Activated CD4-positive, alpha-beta T cell treated with anti-CD3 and anti-CD28 coated beads for 36 hours (primary cell): ENCODE results near the gene PCMT1. TPM values are rescaled to one million over a fixed set of nuclear protein-coding genes. Genes with fewer than 3 reads are reported as not detected.
"Not testable (repeated sequence)": the region's sequence is repeated elsewhere in the genome, so short reads cannot be mapped to it uniquely, and the experiment has no call there.

Experiments used
- ATAC-seq: fragments of 200-7000 bp; cut with Tn5 transposase; one replicate; pipeline ENCODE4 v1.10.0; 2021; ENCODE audit warnings: mild to moderate bottlenecking, moderate library complexity
- CTCF ChIA-PET: fragments of 350-600 bp; sonication (Branson Sonifier 250); formaldehyde crosslinking; loops from one replicate; lab custom pipeline; 2021; ENCODE audit warnings: antibody characterized with exemption; lab: Charles Lee
- POLR2A ChIA-PET: fragments of 350-600 bp; sonication (Branson Sonifier 250); formaldehyde crosslinking; loops from one replicate; lab custom pipeline; 2021; ENCODE audit warnings: antibody characterized with exemption, inconsistent platforms; lab: Charles Lee
- DNase-seq: peaks from one replicate; pipeline ENCODE4 v3.0.0-alpha.2; 2020
- H3K27ac Mint-ChIP-seq: one replicate; pipeline ENCODE4 v1.8.0; 2021; ENCODE audit warnings: mixed read lengths
- H3K27me3 Mint-ChIP-seq: one replicate; pipeline ENCODE4 v1.8.0; 2021; ENCODE audit warnings: mixed read lengths
- H3K36me3 Mint-ChIP-seq: one replicate; pipeline ENCODE4 v1.8.0; 2021; ENCODE audit warnings: low read depth, mixed read lengths
- H3K4me1 Mint-ChIP-seq: one replicate; pipeline ENCODE4 v1.8.0; 2021; ENCODE audit warnings: mixed read lengths
- H3K4me3 Mint-ChIP-seq: one replicate; pipeline ENCODE4 v1.8.0; 2021; ENCODE audit warnings: mild to moderate bottlenecking, moderate library complexity, mixed read lengths
- H3K9me3 Mint-ChIP-seq: one replicate; pipeline ENCODE4 v1.8.0; 2021; ENCODE audit warnings: low read depth, mixed read lengths
- intact Hi-C, 2 experiments: fragments of 100-400 bp; cut with DNase I in 1 of 2; cut with micrococcal nuclease in 1 of 2; formaldehyde crosslinking; loops; one replicate each; pipeline versions ENCODE4 v1.14.2 to v1.15.1; 2022 to 2024; cut with DNase I, micrococcal nuclease
- total RNA-seq, 2 experiments: library from RNA; stranded (reverse); gene quantifications; one replicate each; pipeline ENCODE4 v1.2.3, GENCODE V29; 2021

Gene PCMT1
- total RNA-seq, 2 experiments from 2014 or later: 90.1 to 91.3 TPM

GRCh38 chr6:149723771-149724417 is 25.6 kb upstream of the PCMT1 start:
- H3K4me1 Mint-ChIP-seq: peaks cover 16% of the 10 kb centered on the region
- no peaks in the 10 kb centered on the region for H3K27me3 Mint-ChIP-seq
- ChIA-PET POLR2A (interaction anchor here (0.7 kb wide), 1 partner anchor 155 kb away, joined by 3 read pairs; no protein-coding TSS in a partner anchor), CTCF (interaction anchor here (0.9 to 2.8 kb wide), 5 partner anchors 9 to 142 kb away, joined by 3 to 10 read pairs (median 3); partner anchors contain the start of gene NUP43)
- H3K36me3 Mint-ChIP-seq: peaks cover 22% of the 10 kb centered on the region
- H3K27ac Mint-ChIP-seq: peak overlapping the region; percentile 22
- peak; percentile 99 for ATAC-seq
- no peak overlapping the region for H3K4me3 Mint-ChIP-seq
- intact Hi-C loops: loop anchor here (1.0 to 10.0 kb wide), 2 partner anchors 141 to 202 kb away; partner anchors contain the start of gene LRP11 (in 1 of the 2)
- no peaks in the 10 kb centered on the region for H3K9me3 Mint-ChIP-seq
- peak; percentile 61 for DNase-seq

- Mint-ChIP-seq H3K4me3 (no peak overlapping the region), H3K27ac (no peak overlapping the region), H3K27me3 (no peaks in the 10 kb centered on the region), H3K36me3 (peaks cover 32% of the 10 kb centered on the region), H3K4me1 (peaks cover 23% of the 10 kb centered on the region), H3K9me3 (no peaks in the 10 kb centered on the region)
- intact Hi-C loops: loop anchor here in 1 of 2 experiments (10.0 kb wide), 1 partner anchor 139 kb away; the partner anchor contains the start of gene LRP11
- CTCF ChIA-PET: interaction anchor here (0.7 to 2.8 kb wide), 3 partner anchors 20 to 150 kb away, joined by 3 to 10 read pairs (median 3); partner anchors contain the start of gene NUP43
- POLR2A ChIA-PET: no interaction called here
- DNase-seq (no peak), ATAC-seq (no peak)
Observed at GRCh38 chr6:149725785-149726184, 23.8 kb upstream of the PCMT1 start.

GRCh38 chr6:149727793-149728498 is 21.6 kb upstream of the PCMT1 start:
- no peaks in the 10 kb centered on the region for H3K9me3 Mint-ChIP-seq
- no peaks in the 10 kb centered on the region for H3K27me3 Mint-ChIP-seq
- intact Hi-C loops: loop anchor here in 1 of 2 experiments (10.0 kb wide), 1 partner anchor 137 kb away; the partner anchor contains the start of gene LRP11
- DNase-seq (no peak), ATAC-seq (no peak)
- H3K27ac Mint-ChIP-seq: no peak overlapping the region
- H3K4me3 Mint-ChIP-seq: no peak overlapping the region
- peaks cover 23% of the 10 kb centered on the region for H3K4me1 Mint-ChIP-seq
- CTCF ChIA-PET: no interaction called here
- POLR2A ChIA-PET: no interaction called here
- H3K36me3 Mint-ChIP-seq: peaks cover 38% of the 10 kb centered on the region

GRCh38 chr6:149728499-149729234 is 20.9 kb upstream of the PCMT1 start:
- ChIA-PET CTCF (interaction anchor here (1.2 kb wide), 1 partner anchor 17 kb away, joined by 3 read pairs; no protein-coding TSS in a partner anchor), POLR2A (no interaction called here)
- ATAC-seq (no peak), DNase-seq (no peak)
- Mint-ChIP-seq H3K9me3 (no peaks in the 10 kb centered on the region), H3K4me3 (no peak overlapping the region), H3K4me1 (peaks cover 22% of the 10 kb centered on the region), H3K27ac (peak overlapping the region; percentile 40), H3K36me3 (peaks cover 42% of the 10 kb centered on the region), H3K27me3 (no peaks in the 10 kb centered on the region)
- intact Hi-C loops: loop anchor here in 1 of 2 experiments (10.0 kb wide), 1 partner anchor 136 kb away; the partner anchor contains the start of gene LRP11

GRCh38 chr6:149729824-149730223 is 19.7 kb upstream of the PCMT1 start:
- H3K4me3 Mint-ChIP-seq: no peak overlapping the region
- H3K36me3 Mint-ChIP-seq: peaks cover 35% of the 10 kb centered on the region
- POLR2A ChIA-PET: no interaction called here
- CTCF ChIA-PET: interaction anchor here (0.7 to 1.2 kb wide), 2 partner anchors 16 to 137 kb away, joined by 3 read pairs; no protein-coding TSS in a partner anchor
- H3K27me3 Mint-ChIP-seq: no peaks in the 10 kb centered on the region
- H3K4me1 Mint-ChIP-seq: peaks cover 17% of the 10 kb centered on the region
- ATAC-seq (no peak), DNase-seq (no peak)
- intact Hi-C loops: loop anchor here in 1 of 2 experiments (10.0 kb wide), 1 partner anchor 135 kb away; the partner anchor contains the start of gene LRP11
- no peaks in the 10 kb centered on the region for H3K9me3 Mint-ChIP-seq
- H3K27ac Mint-ChIP-seq: no peak overlapping the region

GRCh38 chr6:149733089-149733720 is 16.3 kb upstream of the PCMT1 start:
- ChIA-PET POLR2A (no interaction called here), CTCF (interaction anchor here (0.9 to 1.0 kb wide), 2 partner anchors 9 to 90 kb away, joined by 3 read pairs; no protein-coding TSS in a partner anchor)
- DNase-seq: no peak
- Mint-ChIP-seq H3K9me3 (no peaks in the 10 kb centered on the region), H3K36me3 (peaks cover 33% of the 10 kb centered on the region), H3K4me1 (peaks cover 13% of the 10 kb centered on the region), H3K4me3 (no peak overlapping the region), H3K27ac (no peak overlapping the region), H3K27me3 (no peaks in the 10 kb centered on the region)
- ATAC-seq: no peak
- intact Hi-C loops: no loop called here

GRCh38 chr6:149734915-149735314 is 14.6 kb upstream of the PCMT1 start:
- Mint-ChIP-seq H3K4me1 (no peaks in the 10 kb centered on the region), H3K27me3 (no peaks in the 10 kb centered on the region), H3K4me3 (no peak overlapping the region), H3K9me3 (no peaks in the 10 kb centered on the region), H3K36me3 (peaks cover 36% of the 10 kb centered on the region), H3K27ac (no peak overlapping the region)
- ATAC-seq (no peak), DNase-seq (no peak)
- POLR2A ChIA-PET: no interaction called here
- CTCF ChIA-PET: interaction anchor here (1.2 kb wide), 1 partner anchor 10 kb away, joined by 3 read pairs; no protein-coding TSS in a partner anchor
- intact Hi-C loops: no loop called here

GRCh38 chr6:149745252-149745651 is 4.3 kb upstream of the PCMT1 start:
- H3K27me3 Mint-ChIP-seq, H3K9me3 Mint-ChIP-seq, DNase-seq, ATAC-seq, POLR2A ChIA-PET: not testable (repeated sequence)
- H3K36me3 Mint-ChIP-seq: peaks cover 29% of the 10 kb centered on the region
- CTCF ChIA-PET: interaction anchor here (0.7 to 2.7 kb wide), 9 partner anchors 14 to 94 kb away, joined by 3 to 12 read pairs (median 3); partner anchors contain the start of gene LATS1
- peak overlapping the region; percentile 96 for H3K27ac Mint-ChIP-seq
- intact Hi-C loops: loop anchor here (5.0 kb wide), 3 partner anchors 217 to 1707 kb away; partner anchors contain the start of genes ULBP1 (in 2 of the 2), MTHFD1L (in 1 of the 2) and RMND1 (in 1 of the 2)
- H3K4me3 Mint-ChIP-seq: peak overlapping the region; percentile 98
- H3K4me1 Mint-ChIP-seq: peaks cover 21% of the 10 kb centered on the region

GRCh38 chr6:149746147-149746946 is 3.2 kb upstream of the PCMT1 start, which contains the start of gene NUP43:
Gene NUP43 (minus strand): TSS chr6:149746529. CDS start chr6:149746495, 34 bp downstream.
- CTCF ChIA-PET: interaction anchor here (0.6 to 2.7 kb wide), 11 partner anchors 10 to 119 kb away, joined by 3 to 12 read pairs (median 3); partner anchors contain the start of gene LATS1
- H3K9me3 Mint-ChIP-seq: no peaks in the 10 kb centered on the region

More at GRCh38 chr6:149746147-149746946, 3.2 kb upstream of the PCMT1 start, which contains the start of gene NUP43:
- DNase-seq (peak; percentile 96), ATAC-seq (peak; percentile 67)
- intact Hi-C loops: loop anchor here (1.0 to 5.0 kb wide), 10 partner anchors 28 to 1706 kb away; partner anchors contain the start of genes KATNA1 (in 2 of the 2), LATS1 (in 2 of the 2), ULBP1 (in 2 of the 2) and GINM1 (in 1 of the 2)
- Mint-ChIP-seq H3K36me3 (peaks cover 22% of the 10 kb centered on the region), H3K4me3 (peak within 1 kb of the TSS; percentile 98), H3K4me1 (peaks cover 27% of the 10 kb centered on the region), H3K27me3 (no peaks in the 10 kb centered on the region), H3K27ac (peak within 1 kb of the TSS; percentile 96)
- POLR2A ChIA-PET: interaction anchor here (1.4 kb wide), 1 partner anchor 28 kb away, joined by 4 read pairs; the partner anchor contains the start of gene LATS1
